ENCODE data around the gene LCN2.
"Not testable (repeated sequence)": the region's sequence is repeated elsewhere in the genome, so short reads cannot be mapped to it uniquely, and the experiment has no call there.

LCN2 gene

DNA sequence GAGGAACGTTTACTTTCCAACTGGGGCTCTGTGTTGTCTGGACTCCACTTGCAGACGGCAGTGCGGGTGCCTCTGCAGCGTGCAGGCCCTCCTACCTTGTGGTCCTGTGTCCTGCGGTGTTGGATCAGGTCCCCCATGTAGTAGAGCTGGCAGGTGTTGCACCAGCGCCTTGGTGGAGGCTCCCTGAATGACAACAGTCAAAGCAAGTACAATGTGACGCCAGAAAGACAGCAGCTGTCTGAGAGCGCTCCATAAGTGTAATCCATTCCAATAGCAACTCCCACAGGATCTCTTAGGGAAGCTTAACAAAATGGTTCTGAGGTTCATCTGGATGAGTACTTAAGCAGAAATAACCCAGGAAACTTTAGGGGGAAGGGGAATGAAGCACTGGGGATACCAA is 20.7 kb downstream of the LCN2 start:
- DNase-seq: no peak

DNA sequence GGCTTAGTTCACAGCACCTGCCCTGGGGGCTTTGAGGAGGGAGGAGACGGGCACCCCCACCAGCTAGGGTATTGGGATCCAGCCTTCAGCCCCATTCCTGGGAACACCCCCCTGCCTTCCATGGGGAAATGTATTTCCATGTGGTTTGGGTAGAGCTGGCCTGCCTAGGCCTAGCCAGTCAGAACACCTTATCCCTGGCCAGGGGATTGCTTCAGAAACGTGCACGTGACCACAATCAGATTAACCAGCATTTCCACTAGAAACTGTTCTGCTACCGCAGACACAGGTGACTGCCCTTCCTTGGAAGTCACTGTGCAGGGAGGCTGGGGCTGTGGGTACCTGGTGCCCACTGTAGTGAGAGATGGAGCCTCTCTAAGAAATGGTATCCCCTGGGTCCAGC is 24.8 kb downstream of the LCN2 start:
- no peak for DNase-seq

DNA sequence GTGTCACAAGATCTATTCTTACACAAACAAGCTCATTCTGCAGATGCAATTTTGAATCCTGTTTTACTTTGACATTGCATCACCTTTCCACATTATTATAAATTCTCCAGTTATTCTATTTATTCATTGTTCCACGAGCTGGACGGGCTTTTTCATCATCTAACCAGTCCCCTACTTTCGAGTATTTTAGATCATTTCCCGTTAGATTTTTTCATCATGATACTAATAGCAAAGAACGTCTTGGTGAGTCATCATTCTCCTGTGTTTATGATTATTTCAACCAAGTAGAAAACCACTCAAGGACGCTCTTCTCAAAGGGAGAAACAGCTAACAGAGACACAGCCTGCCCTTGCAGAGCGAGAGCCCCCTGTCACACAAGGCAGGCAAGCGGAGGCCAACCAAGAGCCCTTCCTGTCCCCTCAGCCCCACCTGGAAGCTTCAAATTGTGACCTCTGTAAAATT is 25.9 kb downstream of the LCN2 start:
- no peak for DNase-seq

DNA sequence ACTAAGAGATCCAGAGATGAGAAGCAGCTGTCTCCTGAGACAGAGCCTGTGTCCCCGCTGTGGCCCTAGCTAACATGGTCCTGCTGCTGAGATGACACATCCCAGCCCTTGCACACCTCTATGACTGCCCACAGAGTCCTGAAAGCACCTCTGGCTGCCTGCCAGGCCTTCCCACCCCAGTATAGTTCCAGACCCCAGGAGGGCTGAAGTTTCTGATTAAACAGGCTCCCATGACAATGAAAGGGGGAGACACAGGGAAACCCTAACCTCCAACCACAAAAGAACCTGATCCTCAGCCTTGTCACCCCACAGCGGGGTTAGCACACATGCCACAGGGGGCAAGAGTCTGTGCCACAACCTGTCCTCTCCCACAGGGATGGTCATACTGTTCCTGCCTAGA is 26.5 kb downstream of the LCN2 start:
- DNase-seq: no peak

DNA sequence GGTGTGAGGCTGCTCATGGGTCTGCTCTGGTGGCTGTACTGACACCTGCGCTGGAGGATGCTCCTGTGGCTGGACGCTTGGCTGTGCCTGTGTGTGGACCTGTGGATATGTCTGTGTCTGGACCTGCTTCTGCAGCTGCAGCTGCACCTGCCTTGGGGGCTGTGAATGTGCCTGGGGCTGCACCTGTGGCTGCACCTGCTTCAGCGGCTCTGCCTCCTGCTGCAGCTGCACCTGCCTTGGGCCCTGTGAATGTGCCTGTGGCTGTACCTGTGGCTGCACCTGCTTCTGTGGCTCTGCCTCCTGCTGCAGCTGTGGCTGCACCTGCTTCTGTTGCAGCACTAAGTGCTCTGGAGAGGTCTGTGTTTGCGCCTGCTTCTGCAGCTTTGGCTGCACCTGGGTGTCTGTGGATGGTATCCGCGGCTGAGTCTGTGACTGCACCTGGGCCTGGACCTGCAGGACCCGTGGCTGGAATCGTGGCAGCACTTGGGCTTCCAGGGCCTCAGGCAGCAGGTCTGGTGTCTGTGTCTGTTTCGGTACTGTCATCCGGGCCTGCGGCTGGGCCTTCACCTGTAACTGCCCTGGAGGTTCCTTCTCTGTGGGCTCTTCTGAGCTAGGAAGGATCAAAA is 29.7 kb downstream of the LCN2 start:
- DNase-seq: no peak

DNA sequence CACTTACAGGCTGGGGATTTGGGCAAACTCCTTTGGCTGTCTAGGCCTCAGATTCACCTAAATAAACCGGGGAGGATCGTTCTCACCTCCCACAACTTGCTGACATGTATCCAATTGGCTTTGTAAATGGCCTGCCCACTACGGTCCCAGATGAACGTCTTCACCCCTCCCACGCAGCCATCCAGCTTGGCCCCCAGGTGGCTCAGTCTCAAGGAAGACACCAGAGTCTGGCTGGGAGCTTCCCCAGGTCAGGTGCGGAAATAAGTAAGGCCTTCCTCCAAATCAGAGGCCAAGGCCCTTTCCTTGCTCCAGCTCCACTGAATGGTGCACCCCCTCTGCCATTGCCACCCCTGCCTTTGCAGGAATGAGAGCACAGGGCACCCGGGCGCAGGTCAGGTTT is 30.7 kb downstream of the LCN2 start:
- DNase-seq: no peak

DNA sequence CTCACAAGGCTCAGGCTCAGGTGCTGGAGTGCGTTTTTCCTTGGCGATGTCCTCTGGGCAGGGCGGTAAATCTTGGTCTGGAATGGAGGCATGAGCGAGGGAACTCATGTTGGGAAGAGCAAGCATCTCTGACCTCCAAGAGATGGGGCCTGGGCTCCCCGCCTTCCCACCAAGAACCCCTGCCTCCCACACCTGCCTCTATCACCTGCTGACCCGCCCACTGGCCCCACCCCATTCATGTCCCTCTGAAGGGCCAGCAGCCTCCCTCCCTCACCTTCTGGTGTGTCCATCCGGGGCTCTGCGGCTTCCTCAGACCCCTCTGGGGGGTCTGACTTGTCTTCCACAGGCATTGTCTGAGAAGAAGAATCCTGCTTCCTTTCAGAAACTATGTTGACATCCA is 31.2 kb downstream of the LCN2 start:
- no peak for DNase-seq

DNA sequence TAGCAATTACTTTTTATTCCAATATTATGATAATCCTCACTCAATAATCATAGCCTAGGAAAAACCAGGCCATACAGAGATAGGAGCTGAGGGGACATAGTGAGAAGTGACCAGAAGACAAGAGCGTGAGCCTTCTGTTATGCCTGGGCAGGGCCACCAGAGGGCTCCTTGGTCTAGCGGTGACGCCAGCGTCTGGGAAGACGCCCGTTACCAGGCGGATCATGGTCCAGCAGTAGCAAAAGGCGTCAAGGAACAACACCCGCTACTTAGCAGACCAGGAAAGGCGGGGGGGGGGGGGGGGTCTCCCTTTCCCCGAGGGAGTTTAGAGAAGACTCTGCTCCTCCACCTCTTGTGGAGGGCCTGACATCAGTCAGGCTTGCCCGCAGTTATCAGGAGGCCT is 32.2 kb downstream of the LCN2 start:
- DNase-seq: not testable (repeated sequence)

DNA sequence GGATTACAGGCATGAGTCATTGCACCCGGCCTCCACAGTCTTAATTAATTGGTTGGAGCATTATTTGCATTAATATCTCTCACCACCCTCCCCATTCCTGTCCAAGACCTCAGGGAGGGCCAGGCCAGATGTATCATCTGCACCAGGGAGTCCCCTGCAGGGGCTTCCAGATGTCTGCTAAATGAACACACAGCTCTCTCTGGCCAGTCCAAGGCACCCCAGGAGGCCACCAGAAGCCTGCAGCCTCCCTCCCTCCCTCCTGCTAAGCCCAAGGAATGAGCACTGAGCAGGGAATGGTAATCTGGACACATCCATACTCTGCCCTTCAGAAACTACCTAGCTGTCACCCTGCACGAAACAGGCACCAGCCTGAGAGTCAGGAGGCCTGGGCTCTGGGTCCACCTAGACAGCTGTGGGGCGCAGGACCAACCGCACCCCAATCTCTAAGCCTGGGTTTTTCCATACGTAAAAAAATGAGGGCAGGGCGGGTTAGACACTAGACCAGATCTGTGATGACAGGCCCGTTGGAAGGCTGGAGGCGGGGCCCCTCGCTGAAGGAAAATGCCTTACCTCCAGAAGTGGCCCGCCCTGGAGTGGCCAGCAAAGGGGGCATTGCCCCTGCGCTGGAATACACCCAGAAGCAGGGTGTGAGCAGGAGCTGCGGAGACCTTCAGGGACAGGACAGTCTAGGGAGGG is 33.8 kb downstream of the LCN2 start:
- DNase-seq: no peak

DNA sequence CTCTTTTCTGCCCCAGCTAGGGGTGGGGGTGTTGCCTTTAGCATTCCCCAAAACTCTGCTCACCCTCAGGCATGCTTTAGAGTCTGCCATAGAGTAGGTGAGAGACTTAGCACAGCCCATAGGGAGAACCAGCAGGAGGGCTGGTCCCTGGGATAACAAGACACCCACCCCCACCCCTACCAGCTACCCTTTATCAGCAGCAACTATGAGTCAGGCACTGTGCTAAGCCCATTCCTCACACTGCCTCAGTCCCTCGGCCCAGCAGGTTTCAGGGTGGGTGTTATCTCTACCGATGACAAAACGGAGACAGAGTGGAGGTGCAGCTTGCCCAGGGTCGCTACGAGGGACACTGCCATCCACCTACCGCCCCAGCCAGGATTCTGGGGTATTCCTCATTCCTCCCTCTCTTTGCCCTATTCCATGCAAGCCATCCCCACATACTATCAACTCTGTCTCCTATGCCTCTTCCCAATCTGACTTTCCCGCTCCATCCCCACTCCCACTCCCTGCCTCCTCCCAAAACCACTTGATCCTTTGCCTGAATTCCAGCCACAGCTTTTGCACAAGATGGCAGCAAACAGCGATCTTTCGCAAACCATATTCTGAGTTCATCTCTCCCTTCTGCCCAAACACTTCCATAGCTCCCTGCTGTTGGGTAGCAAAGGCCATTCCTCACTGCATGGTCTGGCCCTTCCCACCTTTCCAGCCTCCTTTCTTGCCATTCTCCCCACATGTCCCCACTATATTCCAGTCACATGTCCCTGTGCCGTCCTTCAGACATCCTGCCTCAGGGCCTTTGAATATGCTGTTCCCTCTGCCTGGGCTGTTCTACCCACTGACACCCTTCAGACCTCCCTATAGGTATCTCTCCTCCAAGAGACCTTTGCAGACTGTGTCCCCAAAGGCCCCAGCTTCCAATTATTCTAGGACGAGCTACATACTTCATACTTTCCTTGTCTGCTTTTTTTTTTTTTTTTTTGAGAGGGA is 37.0 kb downstream of the LCN2 start:
- DNase-seq: no peak

DNA sequence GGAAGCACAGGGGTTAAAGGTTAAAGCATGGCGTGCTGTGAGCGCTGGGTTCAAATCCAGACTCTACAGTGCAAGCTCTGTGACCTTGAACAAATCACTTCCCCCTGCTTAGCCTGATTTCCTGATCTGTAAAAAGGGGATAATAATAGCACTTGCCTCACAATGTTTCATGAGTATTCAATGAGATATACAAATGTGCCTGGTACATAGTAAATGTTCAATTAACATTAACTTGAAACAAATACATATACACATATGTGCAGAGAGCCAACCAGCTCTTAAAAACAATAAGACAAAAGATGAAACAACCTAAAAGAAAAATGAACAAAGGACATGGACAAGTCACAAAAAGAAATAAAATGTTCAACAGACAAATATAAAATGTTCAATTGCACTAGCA is 38.1 kb downstream of the LCN2 start:
- no peak for DNase-seq

DNA sequence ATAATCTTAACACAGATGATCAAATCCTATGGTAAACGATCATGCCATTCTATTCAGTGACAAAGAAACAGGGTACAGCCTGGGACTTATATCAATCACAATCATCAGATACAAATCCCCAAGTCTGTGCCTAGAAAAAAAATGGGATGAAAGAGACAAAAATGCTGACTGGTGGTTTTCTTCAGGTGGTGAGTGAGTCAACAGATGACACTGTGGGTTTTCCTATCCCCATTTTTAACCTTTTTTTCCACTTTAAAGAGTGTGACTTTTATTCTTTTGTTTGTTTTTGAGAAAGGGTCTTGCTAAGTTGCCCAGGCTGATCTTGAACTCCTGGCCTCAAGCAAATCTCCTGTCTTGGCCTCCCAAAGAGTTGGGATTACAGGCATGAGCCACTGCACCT is 39.0 kb downstream of the LCN2 start:
- no peak for DNase-seq

DNA sequence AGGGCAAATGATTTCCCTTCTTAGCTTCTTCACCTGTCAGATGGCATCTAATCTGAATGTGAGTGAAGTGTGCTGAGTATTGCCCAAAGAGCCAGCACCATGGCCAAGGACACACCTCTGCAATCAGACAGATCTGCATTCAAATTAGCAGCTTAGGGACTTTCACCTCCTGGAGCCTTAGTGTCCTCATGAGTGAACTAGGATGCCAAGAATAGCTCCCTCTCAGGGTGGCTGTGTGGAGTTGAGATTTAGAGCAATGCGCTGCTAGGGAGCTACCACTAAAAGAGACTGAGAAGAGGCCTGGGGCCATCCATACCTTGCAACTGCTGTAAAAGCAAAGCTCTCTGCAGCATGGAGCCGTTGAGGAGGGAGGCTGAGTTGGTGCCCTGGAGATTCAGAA is 40.8 kb downstream of the LCN2 start:
- DNase-seq: no peak

DNA sequence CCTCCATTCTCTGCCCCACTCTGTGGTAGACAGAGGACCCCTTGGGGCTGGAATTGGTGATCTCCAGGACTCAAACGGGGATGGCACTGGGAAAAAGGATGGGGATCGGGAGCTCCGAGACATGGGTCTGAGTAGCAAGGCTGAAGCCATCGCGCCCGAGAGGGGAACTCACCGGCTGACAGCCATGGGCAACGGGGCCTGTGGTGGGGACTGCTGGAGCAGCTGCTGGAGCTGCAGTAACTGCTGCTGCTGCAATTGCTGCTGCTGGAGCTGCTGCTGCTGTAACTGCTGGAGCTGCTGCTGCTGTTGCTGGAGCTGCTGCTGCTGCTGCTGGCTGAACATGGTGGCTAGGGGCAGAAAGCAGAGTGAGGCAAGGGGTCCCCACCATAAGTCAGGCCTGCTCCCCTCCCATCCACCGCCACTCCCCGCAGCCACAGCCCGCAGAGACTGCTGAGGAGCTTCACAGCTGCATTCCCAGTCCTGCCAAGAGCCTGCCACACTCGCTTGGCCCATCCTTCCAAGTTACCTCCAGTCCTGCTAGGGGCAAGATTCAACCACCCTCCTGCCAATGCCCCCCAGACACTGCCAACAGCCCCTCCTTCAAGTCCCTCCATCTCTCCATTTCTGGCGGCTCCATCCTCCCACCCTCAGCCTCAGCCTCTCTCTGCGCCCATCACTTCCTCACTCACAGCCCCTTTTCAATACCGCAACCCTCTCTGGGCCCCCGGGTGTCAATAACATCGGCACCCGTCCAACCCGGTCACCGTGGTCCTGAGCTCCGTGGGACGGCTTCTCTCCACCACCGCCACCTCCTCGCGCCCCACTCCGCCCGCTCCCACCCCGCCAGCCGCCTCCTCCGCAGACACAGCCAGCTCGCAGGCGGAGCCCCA is 41.5 kb downstream of the LCN2 start:
- peak; percentile 15 for DNase-seq

DNA sequence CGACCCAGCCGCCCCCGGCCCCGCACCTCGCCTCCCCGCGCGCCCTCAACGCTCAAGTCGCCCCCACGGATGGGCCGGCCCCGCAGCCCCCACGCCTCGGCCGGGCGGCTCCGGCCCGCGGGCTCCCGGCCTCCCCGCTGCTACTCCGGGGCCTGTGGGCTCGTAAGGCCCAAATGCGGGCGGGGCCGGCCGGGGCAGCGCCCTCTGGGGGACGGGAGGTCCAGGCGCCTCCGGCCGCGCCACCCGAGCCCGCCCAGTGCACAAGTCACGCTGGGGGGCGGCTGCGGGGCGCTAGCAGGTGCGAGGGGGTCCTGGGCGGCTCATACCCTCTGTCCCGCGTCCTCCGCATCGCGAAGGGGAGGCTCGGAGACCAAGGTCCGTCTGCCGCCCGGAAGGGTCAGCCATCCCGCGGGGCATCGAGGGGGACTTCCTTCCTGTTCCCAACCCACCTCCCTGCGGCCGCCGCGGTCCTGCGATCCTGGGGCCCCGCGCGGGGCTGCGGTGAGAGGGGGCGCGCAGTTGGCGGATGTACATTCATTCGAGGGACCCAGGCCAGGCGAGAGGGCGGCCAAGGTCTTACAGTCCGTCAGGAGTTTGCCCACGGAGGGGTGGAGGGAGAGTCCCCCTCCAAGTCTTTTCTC is 42.3 kb downstream of the LCN2 start, which contains the start of gene CIZ1:
CIZ1 (minus strand) TSS at position 167 of the 641 bp plus-strand sequence. CDS start 715 bp downstream, outside the sequence.
- DNase-seq: peak; percentile 80

DNA sequence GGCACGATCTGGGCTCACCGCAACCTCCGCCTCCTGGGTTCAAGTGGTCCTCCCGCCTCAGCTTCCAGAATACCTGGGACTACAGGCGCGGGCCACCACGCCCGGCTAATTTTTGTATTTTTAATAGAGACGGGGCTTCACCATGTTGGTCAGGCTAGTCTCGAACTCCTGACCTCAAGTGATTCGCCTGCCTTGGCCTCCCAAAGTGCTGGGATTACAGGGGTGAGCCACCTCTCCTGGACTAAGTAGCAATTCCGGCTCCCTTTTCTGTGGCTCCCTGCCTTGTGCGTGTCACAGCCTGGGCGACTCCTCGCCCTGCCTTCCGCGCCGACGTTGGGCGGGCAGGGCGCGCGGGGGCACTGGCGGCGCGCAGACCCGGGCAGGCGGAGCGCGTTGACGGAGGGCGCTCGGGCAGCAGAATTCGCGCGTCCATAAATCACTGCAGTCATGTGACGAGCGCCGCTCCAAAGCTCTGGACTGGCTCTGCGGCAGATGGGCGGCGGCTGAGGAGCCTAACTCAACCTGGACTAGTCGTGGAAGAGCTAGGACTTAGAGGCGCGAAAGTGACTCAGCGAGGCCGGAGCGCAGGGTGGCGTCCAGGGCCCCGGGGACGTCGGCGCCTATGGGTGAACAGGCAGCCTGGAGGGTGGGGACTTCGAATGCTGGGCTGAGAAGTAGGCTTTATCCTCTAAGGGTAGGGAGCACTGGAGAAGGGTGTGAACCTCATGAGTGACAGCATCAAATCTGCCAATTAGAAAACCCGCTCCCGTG is 43.5 kb downstream of the LCN2 start:
- peak; percentile 69 for DNase-seq

DNA sequence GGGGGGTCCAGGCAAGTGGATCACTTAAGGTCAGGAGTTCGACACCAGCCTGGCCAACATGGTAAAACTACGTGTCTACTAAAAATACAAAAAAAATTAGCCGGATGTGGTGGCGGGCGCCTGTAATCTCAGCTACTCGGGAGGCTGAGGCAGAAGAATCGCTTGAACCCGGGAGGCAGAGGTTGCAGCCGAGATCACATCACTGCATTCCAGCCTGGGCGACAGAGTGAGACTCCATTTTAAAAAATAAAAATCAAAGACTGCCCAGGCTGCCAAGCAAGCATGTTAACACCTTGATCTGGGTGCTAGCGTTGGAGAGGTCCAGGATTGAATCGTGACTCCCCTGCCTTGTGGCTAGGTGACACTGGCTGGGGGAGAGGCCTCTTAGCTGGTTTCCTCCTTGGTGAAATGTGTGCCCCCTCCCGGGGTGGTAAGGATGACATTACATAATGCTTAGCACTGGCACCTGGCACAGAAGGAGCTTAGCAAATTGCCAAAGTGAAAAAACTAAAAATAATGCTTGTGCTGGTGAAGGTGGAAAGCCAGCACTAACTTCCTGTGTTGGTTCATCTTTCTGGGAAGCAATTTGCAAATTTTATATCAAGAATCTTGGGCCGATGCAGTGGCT is 44.3 kb downstream of the LCN2 start:
- no peak for DNase-seq

DNA sequence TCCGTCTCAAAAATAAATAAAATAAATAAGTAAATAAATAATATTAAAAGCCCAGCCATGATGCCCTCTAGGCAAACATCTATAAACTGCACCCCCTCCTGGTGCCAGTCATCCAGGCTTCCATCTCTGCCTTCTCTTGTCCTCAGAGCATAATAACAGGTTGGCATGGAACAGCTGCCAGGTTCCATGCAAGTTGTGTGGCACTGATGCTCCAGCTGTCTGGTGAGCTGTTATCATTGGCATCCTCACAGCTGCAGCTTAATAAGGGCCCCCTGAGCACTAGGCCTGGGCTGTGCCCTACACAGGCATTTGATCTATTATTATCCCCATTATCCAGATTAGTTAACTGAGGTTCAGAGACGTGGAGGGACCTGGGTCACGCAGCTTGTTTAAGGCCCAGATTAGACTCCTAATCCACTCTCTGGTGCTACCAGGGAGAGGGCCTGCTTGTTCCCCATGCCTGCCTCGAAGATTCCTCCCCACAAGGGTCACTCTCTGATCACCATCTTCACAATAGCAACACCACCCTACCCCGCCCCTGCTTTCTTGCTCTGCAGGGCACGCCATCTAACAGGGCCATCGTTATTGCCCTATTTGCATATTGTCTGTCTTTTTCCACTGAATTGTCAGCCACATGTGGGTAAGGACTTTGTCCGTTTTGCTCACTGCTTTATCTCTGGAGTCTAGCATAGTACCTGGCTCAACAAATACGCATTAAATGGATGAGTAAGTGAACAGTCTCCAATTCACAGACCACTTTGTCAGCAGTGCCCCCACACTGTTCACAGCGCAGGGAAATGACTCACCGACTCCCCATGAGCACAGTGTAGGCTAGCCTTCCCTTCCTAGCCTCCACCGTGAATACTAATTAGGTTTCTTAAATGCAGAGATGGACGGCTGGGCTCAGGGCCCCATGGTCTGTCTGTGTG is 52.5 kb downstream of the LCN2 start:
- DNase-seq: no peak

DNA sequence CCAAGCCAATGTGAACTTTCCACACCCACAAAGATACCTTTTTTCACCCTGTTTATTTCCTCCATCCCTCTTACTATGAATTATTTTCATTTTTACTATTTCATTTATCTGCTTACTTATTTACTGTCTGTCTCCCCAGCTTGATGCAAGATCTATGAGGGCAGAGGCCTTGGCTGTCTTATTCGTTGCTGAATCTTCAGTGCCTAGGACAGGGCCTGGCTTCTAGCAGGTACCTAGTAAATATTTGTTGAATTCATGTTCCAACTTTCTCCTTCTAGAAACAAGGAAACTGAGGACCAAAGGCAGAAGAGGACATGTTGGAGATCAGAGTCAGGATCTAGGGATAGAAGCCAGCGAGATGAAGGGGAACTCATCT is 53.4 kb downstream of the LCN2 start:
- no peak for DNase-seq
